ENCODE data around the gene CACNA1A. TPM values are rescaled to one million over a fixed set of nuclear protein-coding genes. Genes with fewer than 3 reads are reported as not detected.

The CACNA1A gene
- total RNA-seq, 1 donor from 2014 or later, result 16.5 TPM

GRCh38 chr19:13210941-13211340 lies 295.3 kb downstream of the CACNA1A start:
- no peaks in the 10 kb centered on the region for H3K79me2 ChIP-seq (ENCODE audit: low read depth)
- Mint-ChIP-seq H3K4me1 (peaks cover 15% of the 10 kb centered on the region), H3K36me3 (no peaks in the 10 kb centered on the region), H3K4me3 (no peak overlapping the region), H3K27ac (no peak overlapping the region), H3K27me3 (ENCODE audit: insufficient read depth, low read depth) (peaks cover 4% of the 10 kb centered on the region), H3K9me3 (no peaks in the 10 kb centered on the region)
- no peak overlapping the region for H2AFZ ChIP-seq (replicated peaks)
- no peaks in the 10 kb centered on the region for H3K9me3 ChIP-seq (ENCODE audit: low read depth)
- peaks cover 2% of the 10 kb centered on the region for H3F3A ChIP-seq (ENCODE audit: low read depth)
- no peaks in the 10 kb centered on the region for H4K20me1 ChIP-seq (ENCODE audit: low read depth)
- H3K27me3 ChIP-seq, result no peaks in the 10 kb centered on the region
- no peaks in the 10 kb centered on the region for H3K36me3 ChIP-seq
- no peak overlapping the region for H3K4me3 ChIP-seq
- no peak for DNase-seq (ENCODE audit: low spot score)
- H3K4me1 ChIP-seq, result peaks cover 9% of the 10 kb centered on the region
- no peak overlapping the region for H3K27ac ChIP-seq
- H3K9ac ChIP-seq, result no peak overlapping the region
- no peak overlapping the region for H3K4me2 ChIP-seq
- TF ChIP-seq, protein P1, sequence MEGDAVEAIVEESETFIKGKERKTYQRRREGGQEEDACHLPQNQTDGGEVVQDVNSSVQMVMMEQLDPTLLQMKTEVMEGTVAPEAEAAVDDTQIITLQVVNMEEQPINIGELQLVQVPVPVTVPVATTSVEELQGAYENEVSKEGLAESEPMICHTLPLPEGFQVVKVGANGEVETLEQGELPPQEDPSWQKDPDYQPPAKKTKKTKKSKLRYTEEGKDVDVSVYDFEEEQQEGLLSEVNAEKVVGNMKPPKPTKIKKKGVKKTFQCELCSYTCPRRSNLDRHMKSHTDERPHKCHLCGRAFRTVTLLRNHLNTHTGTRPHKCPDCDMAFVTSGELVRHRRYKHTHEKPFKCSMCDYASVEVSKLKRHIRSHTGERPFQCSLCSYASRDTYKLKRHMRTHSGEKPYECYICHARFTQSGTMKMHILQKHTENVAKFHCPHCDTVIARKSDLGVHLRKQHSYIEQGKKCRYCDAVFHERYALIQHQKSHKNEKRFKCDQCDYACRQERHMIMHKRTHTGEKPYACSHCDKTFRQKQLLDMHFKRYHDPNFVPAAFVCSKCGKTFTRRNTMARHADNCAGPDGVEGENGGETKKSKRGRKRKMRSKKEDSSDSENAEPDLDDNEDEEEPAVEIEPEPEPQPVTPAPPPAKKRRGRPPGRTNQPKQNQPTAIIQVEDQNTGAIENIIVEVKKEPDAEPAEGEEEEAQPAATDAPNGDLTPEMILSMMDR (IDR thresholded peaks at IDR 0.05), result no peak
- TF ChIP-seq EZH2phosphoT487 (IDR thresholded peaks at IDR 0.05) (no peak), EZH2 (IDR thresholded peaks at IDR 0.05) (no peak)

DNA sequence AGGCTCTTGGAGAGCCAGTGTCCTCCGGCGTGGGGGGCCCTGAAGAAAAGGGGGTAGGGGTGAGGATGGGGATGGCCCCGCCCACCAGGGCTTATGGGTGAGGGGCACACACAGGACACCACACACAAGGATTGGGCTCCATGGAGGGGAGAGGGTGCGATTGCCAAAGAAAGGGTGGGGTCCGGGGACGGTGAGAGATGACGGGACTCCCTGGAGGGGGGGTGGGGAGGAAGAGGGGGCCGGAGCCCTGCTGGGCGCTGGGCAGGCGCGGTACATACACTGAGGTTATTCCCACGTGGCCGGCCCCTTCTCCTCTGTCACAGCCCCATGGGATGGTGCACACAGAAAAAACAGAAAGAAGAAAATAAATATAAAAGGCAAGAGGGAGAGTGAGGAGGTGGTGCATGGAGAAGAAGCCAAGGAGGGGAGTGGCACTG lies 295.9 kb downstream of the CACNA1A start:
- Histone ChIP-seq H3K4me3 (no peak overlapping the region), H3K9me3 (ENCODE audit: low read depth) (no peaks in the 10 kb centered on the region), H3K79me2 (ENCODE audit: low read depth) (no peaks in the 10 kb centered on the region), H4K20me1 (ENCODE audit: low read depth) (no peaks in the 10 kb centered on the region), H3K4me1 (peaks cover 9% of the 10 kb centered on the region), H3K4me2 (peak overlapping the region; percentile 27), H3K27ac (peak overlapping the region; percentile 37), H3F3A (ENCODE audit: low read depth) (peaks cover 2% of the 10 kb centered on the region), H3K27me3 (no peaks in the 10 kb centered on the region), H3K36me3 (no peaks in the 10 kb centered on the region), H2AFZ (replicated peaks) (no peak overlapping the region), H3K9ac (no peak overlapping the region)
- Mint-ChIP-seq H3K9me3 (no peaks in the 10 kb centered on the region), H3K4me3 (no peak overlapping the region), H3K36me3 (no peaks in the 10 kb centered on the region), H3K27ac (no peak overlapping the region), H3K27me3 (ENCODE audit: insufficient read depth, low read depth) (peaks cover 4% of the 10 kb centered on the region), H3K4me1 (peaks cover 19% of the 10 kb centered on the region)
- no peak for DNase-seq (ENCODE audit: low spot score)
- TF ChIP-seq, protein P1 (IDR thresholded peaks at IDR 0.05), result no peak
- TF ChIP-seq EZH2 (IDR thresholded peaks at IDR 0.05), result no peak
- TF ChIP-seq EZH2phosphoT487 (IDR thresholded peaks at IDR 0.05), result no peak

GRCh38 chr19:13209484-13210338 lies 296.6 kb downstream of the CACNA1A start:
- no peaks in the 10 kb centered on the region for H3K27me3 ChIP-seq
- H3K9me3 ChIP-seq (ENCODE audit: low read depth), result no peaks in the 10 kb centered on the region
- no peaks in the 10 kb centered on the region for H3K9me3 Mint-ChIP-seq
- DNase-seq (ENCODE audit: low spot score), result no peak
- H2AFZ ChIP-seq (replicated peaks), result no peak overlapping the region
- H3F3A ChIP-seq (ENCODE audit: low read depth), result peaks cover 2% of the 10 kb centered on the region
- peak overlapping the region; percentile 37 for H3K27ac ChIP-seq
- peak overlapping the region; percentile 27 for H3K4me2 ChIP-seq
- H3K4me3 ChIP-seq, result no peak overlapping the region
- H3K4me1 ChIP-seq, result peaks cover 9% of the 10 kb centered on the region
- no peak overlapping the region for H3K4me3 Mint-ChIP-seq
- peak overlapping the region; percentile 42 for H3K9ac ChIP-seq
- H3K4me1 Mint-ChIP-seq, result peaks cover 19% of the 10 kb centered on the region
- H3K79me2 ChIP-seq (ENCODE audit: low read depth), result no peaks in the 10 kb centered on the region
- no peaks in the 10 kb centered on the region for H3K36me3 ChIP-seq
- TF ChIP-seq EZH2 (IDR thresholded peaks at IDR 0.05) (no peak), EZH2phosphoT487 (IDR thresholded peaks at IDR 0.05) (no peak)
- TF ChIP-seq, protein P1 (IDR thresholded peaks at IDR 0.05), result no peak
- H4K20me1 ChIP-seq (ENCODE audit: low read depth), result no peaks in the 10 kb centered on the region
- no peaks in the 10 kb centered on the region for H3K36me3 Mint-ChIP-seq
- no peak overlapping the region for H3K27ac Mint-ChIP-seq
- peaks cover 4% of the 10 kb centered on the region for H3K27me3 Mint-ChIP-seq (ENCODE audit: insufficient read depth, low read depth)

Data from neural progenitor cell (in vitro differentiated cells).